OCI-LY3 (cell line): ENCODE measurements around the gene NR2F1-AS1.

ENCODE experiments used
- CTCF ChIP-seq: fragments of 200-600, 300-600 bp; sonication (generic); IDR thresholded peaks from 2 replicates; pipeline ENCODE4 v1.5.1; 2014; ENCODE audit warnings: antibody characterized with exemption, low read length, low read depth
- EZH2phosphoT487 ChIP-seq: fragments of 200-600 bp; shearing (Covaris generic); IDR thresholded peaks from 2 replicates; pipeline ENCODE4 v1.6.1; 2018; ENCODE audit warnings: antibody characterized with exemption, mixed run types, low read depth

GRCh38 chr5:93590493-93590892 is 9.5 kb upstream of the NR2F1-AS1 start:
- TF ChIP-seq CTCF (no peak), EZH2phosphoT487 (no peak)
